Measurements from ENCODE around the gene STT3A. TPM values are rescaled to one million over a fixed set of nuclear protein-coding genes. Genes with fewer than 3 reads are reported as not detected.

STT3A gene
- total and polyA plus RNA-seq, 2 donors (not counting 1 experiment from before 2014, with no cell fraction given): 257 to 375 TPM

DNA sequence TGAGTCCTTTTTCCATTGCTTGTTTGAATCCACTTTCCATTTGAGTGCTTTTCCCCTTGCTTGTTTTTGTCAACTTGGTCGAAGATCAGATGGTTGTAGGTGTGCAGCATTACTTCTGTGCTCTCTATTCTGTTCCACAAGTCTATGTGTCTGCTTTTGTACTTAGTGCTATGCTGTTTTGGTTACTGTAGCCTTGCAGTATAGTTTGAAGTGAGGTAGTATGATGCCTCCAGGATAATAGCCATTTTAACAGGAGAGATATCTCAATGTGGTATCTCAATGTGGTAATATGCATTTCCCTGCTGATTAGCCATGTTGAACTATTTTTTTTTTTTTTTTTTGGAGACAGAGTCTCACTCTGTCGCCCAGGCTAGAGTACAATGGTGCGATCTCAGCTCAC is 71.3 kb downstream of the STT3A start:
- no peak overlapping the region for H3K9ac ChIP-seq (ENCODE audit: insufficient read depth, low read length)
- H3K79me2 ChIP-seq (ENCODE audit: control insufficient read depth, insufficient read depth, low read length): no peaks in the 10 kb centered on the region
- no peak overlapping the region for H3K4me3 ChIP-seq (replicated peaks in 1 of 4; ENCODE audit: control extremely low read depth in 1 of 4, insufficient read depth in 1 of 4, low read depth in 3 of 4, low read length in 4 of 4)
- H4K20me1 ChIP-seq (ENCODE audit: control insufficient read depth, extremely low read depth, insufficient read depth, low read length): no peaks in the 10 kb centered on the region
- H3K4me2 ChIP-seq (ENCODE audit: extremely low read depth, insufficient read depth, low read length): no peak overlapping the region
- no peaks in the 10 kb centered on the region for H3K27me3 ChIP-seq (ENCODE audit: control insufficient read depth, insufficient read depth, low read length)
- TF ChIP-seq EZH2 (IDR thresholded peaks at IDR 0.05; ENCODE audit: low read length, missing control alignments): no peak
- TF ChIP-seq, protein P1, sequence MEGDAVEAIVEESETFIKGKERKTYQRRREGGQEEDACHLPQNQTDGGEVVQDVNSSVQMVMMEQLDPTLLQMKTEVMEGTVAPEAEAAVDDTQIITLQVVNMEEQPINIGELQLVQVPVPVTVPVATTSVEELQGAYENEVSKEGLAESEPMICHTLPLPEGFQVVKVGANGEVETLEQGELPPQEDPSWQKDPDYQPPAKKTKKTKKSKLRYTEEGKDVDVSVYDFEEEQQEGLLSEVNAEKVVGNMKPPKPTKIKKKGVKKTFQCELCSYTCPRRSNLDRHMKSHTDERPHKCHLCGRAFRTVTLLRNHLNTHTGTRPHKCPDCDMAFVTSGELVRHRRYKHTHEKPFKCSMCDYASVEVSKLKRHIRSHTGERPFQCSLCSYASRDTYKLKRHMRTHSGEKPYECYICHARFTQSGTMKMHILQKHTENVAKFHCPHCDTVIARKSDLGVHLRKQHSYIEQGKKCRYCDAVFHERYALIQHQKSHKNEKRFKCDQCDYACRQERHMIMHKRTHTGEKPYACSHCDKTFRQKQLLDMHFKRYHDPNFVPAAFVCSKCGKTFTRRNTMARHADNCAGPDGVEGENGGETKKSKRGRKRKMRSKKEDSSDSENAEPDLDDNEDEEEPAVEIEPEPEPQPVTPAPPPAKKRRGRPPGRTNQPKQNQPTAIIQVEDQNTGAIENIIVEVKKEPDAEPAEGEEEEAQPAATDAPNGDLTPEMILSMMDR (conservative IDR thresholded peaks at IDR 0.05 in 1 of 2, IDR thresholded peaks at IDR 0.05 in 1 of 2; ENCODE audit: low read depth in 1 of 2, low read length in 2 of 2): no peak
- no peak overlapping the region for H3K27ac ChIP-seq (ENCODE audit: insufficient read depth, low read length)
- no peak overlapping the region for H2AFZ ChIP-seq (ENCODE audit: low read length)
- peak in 1 of 2 donors; percentile 13 for DNase-seq (ENCODE audit: low read depth in 2 of 2)
- no peaks in the 10 kb centered on the region for H3K36me3 ChIP-seq (ENCODE audit: control insufficient read depth, insufficient read depth, low read length)
- no peaks in the 10 kb centered on the region for H3K9me3 ChIP-seq (ENCODE audit: control insufficient read depth, insufficient read depth, low read depth, low read length)
- H3K4me1 ChIP-seq (ENCODE audit: control insufficient read depth, extremely low read depth, insufficient read depth, low read length): no peaks in the 10 kb centered on the region

DNA sequence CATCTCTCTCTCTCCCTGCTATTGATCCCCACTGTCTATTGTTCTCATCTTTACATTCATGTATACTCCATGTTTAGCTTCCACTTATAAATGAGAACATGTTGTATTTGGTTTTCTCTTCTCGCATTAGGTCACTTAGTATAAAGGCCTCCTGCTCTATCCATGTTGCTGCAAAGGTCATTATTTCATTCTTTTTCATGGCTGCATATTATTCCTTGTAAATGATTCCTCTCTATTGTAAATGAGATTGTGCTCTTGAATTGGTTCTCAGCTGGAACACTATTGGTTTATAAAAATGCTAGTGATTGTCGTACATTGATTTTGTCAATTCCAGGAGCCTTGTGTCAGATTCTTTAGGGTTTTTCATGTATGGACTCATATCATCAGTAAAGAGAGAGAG is 74.5 kb downstream of the STT3A start:
- Histone ChIP-seq H3K4me1 (ENCODE audit: control insufficient read depth, extremely low read depth, insufficient read depth, low read length) (no peaks in the 10 kb centered on the region), H3K27me3 (ENCODE audit: control insufficient read depth, insufficient read depth, low read length) (no peaks in the 10 kb centered on the region), H3K4me3 (replicated peaks in 1 of 4; ENCODE audit: control extremely low read depth in 1 of 4, insufficient read depth in 1 of 4, low read depth in 3 of 4, low read length in 4 of 4) (no peak overlapping the region), H2AFZ (ENCODE audit: low read length) (no peak overlapping the region), H3K36me3 (ENCODE audit: control insufficient read depth, insufficient read depth, low read length) (no peaks in the 10 kb centered on the region), H4K20me1 (ENCODE audit: control insufficient read depth, extremely low read depth, insufficient read depth, low read length) (no peaks in the 10 kb centered on the region), H3K27ac (ENCODE audit: insufficient read depth, low read length) (no peak overlapping the region), H3K9ac (ENCODE audit: insufficient read depth, low read length) (no peak overlapping the region), H3K4me2 (ENCODE audit: extremely low read depth, insufficient read depth, low read length) (no peak overlapping the region), H3K79me2 (ENCODE audit: control insufficient read depth, insufficient read depth, low read length) (no peaks in the 10 kb centered on the region), H3K9me3 (ENCODE audit: control insufficient read depth, insufficient read depth, low read depth, low read length) (no peaks in the 10 kb centered on the region)
- TF ChIP-seq EZH2 (IDR thresholded peaks at IDR 0.05; ENCODE audit: low read length, missing control alignments): no peak
- TF ChIP-seq, protein P1 (conservative IDR thresholded peaks at IDR 0.05 in 1 of 2, IDR thresholded peaks at IDR 0.05 in 1 of 2; ENCODE audit: low read depth in 1 of 2, low read length in 2 of 2): no peak
- DNase-seq (ENCODE audit: low read depth in 2 of 2): no peak

DNA sequence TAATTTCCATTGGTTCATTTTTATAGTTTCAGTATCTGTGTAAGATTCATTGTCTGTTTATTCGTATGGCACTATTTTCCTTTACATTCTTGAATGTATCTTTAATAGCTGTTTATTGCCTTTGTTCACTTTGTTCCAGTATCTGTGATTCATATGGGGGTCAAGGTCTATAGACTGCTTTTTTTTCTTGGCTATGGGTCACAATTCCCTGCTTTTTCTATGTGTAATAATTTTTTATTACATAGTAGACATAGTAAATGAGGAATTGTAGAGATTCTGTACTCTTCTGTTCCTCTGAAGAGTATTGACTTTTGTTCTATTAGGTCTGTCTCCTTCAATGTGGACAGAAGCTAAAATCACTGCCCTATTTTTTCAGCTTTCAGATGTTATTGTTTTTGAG is 77.5 kb downstream of the STT3A start:
- TF ChIP-seq, protein P1 (conservative IDR thresholded peaks at IDR 0.05 in 1 of 2, IDR thresholded peaks at IDR 0.05 in 1 of 2; ENCODE audit: low read depth in 1 of 2, low read length in 2 of 2): no peak
- TF ChIP-seq EZH2 (IDR thresholded peaks at IDR 0.05; ENCODE audit: low read length, missing control alignments): no peak
- Histone ChIP-seq H3K4me2 (ENCODE audit: extremely low read depth, insufficient read depth, low read length) (no peak overlapping the region), H3K36me3 (ENCODE audit: control insufficient read depth, insufficient read depth, low read length) (no peaks in the 10 kb centered on the region), H3K27ac (ENCODE audit: insufficient read depth, low read length) (no peak overlapping the region), H2AFZ (ENCODE audit: low read length) (no peak overlapping the region), H3K9ac (ENCODE audit: insufficient read depth, low read length) (no peak overlapping the region), H3K9me3 (ENCODE audit: control insufficient read depth, insufficient read depth, low read depth, low read length) (no peaks in the 10 kb centered on the region), H3K4me1 (ENCODE audit: control insufficient read depth, extremely low read depth, insufficient read depth, low read length) (peaks cover 7% of the 10 kb centered on the region), H3K4me3 (replicated peaks in 1 of 4; ENCODE audit: control extremely low read depth in 1 of 4, insufficient read depth in 1 of 4, low read depth in 3 of 4, low read length in 4 of 4) (no peak overlapping the region), H3K79me2 (ENCODE audit: control insufficient read depth, insufficient read depth, low read length) (no peaks in the 10 kb centered on the region), H3K27me3 (ENCODE audit: control insufficient read depth, insufficient read depth, low read length) (no peaks in the 10 kb centered on the region), H4K20me1 (ENCODE audit: control insufficient read depth, extremely low read depth, insufficient read depth, low read length) (no peaks in the 10 kb centered on the region)
- DNase-seq (ENCODE audit: low read depth in 2 of 2): no peak
